ENCODE measurements around the gene NECTIN1.

The NECTIN1 gene

GRCh38 chr11:119727523-119728151 is 1.4 kb downstream of the NECTIN1 start:
- H3K36me3 ChIP-seq (ENCODE audit: control insufficient read depth, insufficient read depth, low read length, severe bottlenecking) = no peaks in the 10 kb centered on the region
- H3K27me3 ChIP-seq (replicated peaks; ENCODE audit: control insufficient read depth, insufficient read depth, low read length) = no peaks in the 10 kb centered on the region
- H3K4me3 ChIP-seq (ENCODE audit: low read length) = peak overlapping the region; percentile 89
- H3K9me3 ChIP-seq (ENCODE audit: control insufficient read depth, low read length) = no peaks in the 10 kb centered on the region
- peak overlapping the region; percentile 79 for H3K9ac ChIP-seq (ENCODE audit: low read length)
- H3K4me1 ChIP-seq (ENCODE audit: control insufficient read depth, insufficient read depth, low read length) = peaks cover 19% of the 10 kb centered on the region
- peak; percentile 39 for DNase-seq (ENCODE audit: low read depth)

- H3K9ac ChIP-seq (ENCODE audit: low read length) = peak overlapping the region; percentile 79
- H3K27me3 ChIP-seq (replicated peaks; ENCODE audit: control insufficient read depth, insufficient read depth, low read length) = no peaks in the 10 kb centered on the region
- peaks cover 19% of the 10 kb centered on the region for H3K4me1 ChIP-seq (ENCODE audit: control insufficient read depth, insufficient read depth, low read length)
- H3K4me3 ChIP-seq (ENCODE audit: low read length) = peak overlapping the region; percentile 89
- H3K36me3 ChIP-seq (ENCODE audit: control insufficient read depth, insufficient read depth, low read length, severe bottlenecking) = no peaks in the 10 kb centered on the region
- DNase-seq (ENCODE audit: low read depth) = no peak
- no peaks in the 10 kb centered on the region for H3K9me3 ChIP-seq (ENCODE audit: control insufficient read depth, low read length)
Observed at GRCh38 chr11:119726585-119727522, 2.1 kb downstream of the NECTIN1 start.

GRCh38 chr11:119726150-119726553 is 2.8 kb downstream of the NECTIN1 start:
- Histone ChIP-seq H3K4me1 (ENCODE audit: control insufficient read depth, insufficient read depth, low read length) (peaks cover 23% of the 10 kb centered on the region), H3K9ac (ENCODE audit: low read length) (no peak overlapping the region), H3K4me3 (ENCODE audit: low read length) (no peak overlapping the region), H3K27me3 (replicated peaks; ENCODE audit: control insufficient read depth, insufficient read depth, low read length) (no peaks in the 10 kb centered on the region), H3K36me3 (ENCODE audit: control insufficient read depth, insufficient read depth, low read length, severe bottlenecking) (no peaks in the 10 kb centered on the region), H3K9me3 (ENCODE audit: control insufficient read depth, low read length) (no peaks in the 10 kb centered on the region)
- DNase-seq (ENCODE audit: low read depth) = no peak

GRCh38 chr11:119724956-119725355 is 4.0 kb downstream of the NECTIN1 start:
- no peak overlapping the region for H3K4me3 ChIP-seq (ENCODE audit: low read length)
- DNase-seq (ENCODE audit: low read depth) = no peak
- H3K9ac ChIP-seq (ENCODE audit: low read length) = no peak overlapping the region
- no peaks in the 10 kb centered on the region for H3K27me3 ChIP-seq (replicated peaks; ENCODE audit: control insufficient read depth, insufficient read depth, low read length)
- H3K4me1 ChIP-seq (ENCODE audit: control insufficient read depth, insufficient read depth, low read length) = peaks cover 27% of the 10 kb centered on the region
- no peaks in the 10 kb centered on the region for H3K36me3 ChIP-seq (ENCODE audit: control insufficient read depth, insufficient read depth, low read length, severe bottlenecking)
- no peaks in the 10 kb centered on the region for H3K9me3 ChIP-seq (ENCODE audit: control insufficient read depth, low read length)

- Histone ChIP-seq H3K9ac (ENCODE audit: low read length) (no peak overlapping the region), H3K27me3 (replicated peaks; ENCODE audit: control insufficient read depth, insufficient read depth, low read length) (no peaks in the 10 kb centered on the region), H3K9me3 (ENCODE audit: control insufficient read depth, low read length) (no peaks in the 10 kb centered on the region), H3K4me3 (ENCODE audit: low read length) (no peak overlapping the region), H3K4me1 (ENCODE audit: control insufficient read depth, insufficient read depth, low read length) (peaks cover 27% of the 10 kb centered on the region), H3K36me3 (ENCODE audit: control insufficient read depth, insufficient read depth, low read length, severe bottlenecking) (no peaks in the 10 kb centered on the region)
- no peak for DNase-seq (ENCODE audit: low read depth)
Observed at GRCh38 chr11:119723952-119724325, 5.1 kb downstream of the NECTIN1 start.

GRCh38 chr11:119723243-119723951 is 5.6 kb downstream of the NECTIN1 start:
- H3K4me1 ChIP-seq (ENCODE audit: control insufficient read depth, insufficient read depth, low read length) = peaks cover 27% of the 10 kb centered on the region
- DNase-seq (ENCODE audit: low read depth) = no peak
- no peak overlapping the region for H3K4me3 ChIP-seq (ENCODE audit: low read length)
- H3K36me3 ChIP-seq (ENCODE audit: control insufficient read depth, insufficient read depth, low read length, severe bottlenecking) = no peaks in the 10 kb centered on the region
- H3K9ac ChIP-seq (ENCODE audit: low read length) = no peak overlapping the region
- H3K27me3 ChIP-seq (replicated peaks; ENCODE audit: control insufficient read depth, insufficient read depth, low read length) = no peaks in the 10 kb centered on the region
- no peaks in the 10 kb centered on the region for H3K9me3 ChIP-seq (ENCODE audit: control insufficient read depth, low read length)

GRCh38 chr11:119722281-119722794 is 6.7 kb downstream of the NECTIN1 start:
- no peak for DNase-seq (ENCODE audit: low read depth)
- Histone ChIP-seq H3K36me3 (ENCODE audit: control insufficient read depth, insufficient read depth, low read length, severe bottlenecking) (no peaks in the 10 kb centered on the region), H3K4me3 (ENCODE audit: low read length) (no peak overlapping the region), H3K9ac (ENCODE audit: low read length) (no peak overlapping the region), H3K4me1 (ENCODE audit: control insufficient read depth, insufficient read depth, low read length) (peaks cover 21% of the 10 kb centered on the region), H3K9me3 (ENCODE audit: control insufficient read depth, low read length) (no peaks in the 10 kb centered on the region), H3K27me3 (replicated peaks; ENCODE audit: control insufficient read depth, insufficient read depth, low read length) (no peaks in the 10 kb centered on the region)

GRCh38 chr11:119721129-119722120 is 7.6 kb downstream of the NECTIN1 start:
- Histone ChIP-seq H3K36me3 (ENCODE audit: control insufficient read depth, insufficient read depth, low read length, severe bottlenecking) (no peaks in the 10 kb centered on the region), H3K4me3 (ENCODE audit: low read length) (no peak overlapping the region), H3K27me3 (replicated peaks; ENCODE audit: control insufficient read depth, insufficient read depth, low read length) (no peaks in the 10 kb centered on the region), H3K9me3 (ENCODE audit: control insufficient read depth, low read length) (no peaks in the 10 kb centered on the region), H3K9ac (ENCODE audit: low read length) (no peak overlapping the region), H3K4me1 (ENCODE audit: control insufficient read depth, insufficient read depth, low read length) (peaks cover 12% of the 10 kb centered on the region)
- DNase-seq (ENCODE audit: low read depth) = peak; percentile 27

- Histone ChIP-seq H3K4me1 (ENCODE audit: control insufficient read depth, insufficient read depth, low read length) (peaks cover 12% of the 10 kb centered on the region), H3K36me3 (ENCODE audit: control insufficient read depth, insufficient read depth, low read length, severe bottlenecking) (no peaks in the 10 kb centered on the region), H3K9me3 (ENCODE audit: control insufficient read depth, low read length) (no peaks in the 10 kb centered on the region), H3K4me3 (ENCODE audit: low read length) (no peak overlapping the region), H3K27me3 (replicated peaks; ENCODE audit: control insufficient read depth, insufficient read depth, low read length) (no peaks in the 10 kb centered on the region), H3K9ac (ENCODE audit: low read length) (no peak overlapping the region)
- DNase-seq (ENCODE audit: low read depth) = no peak
Observed at GRCh38 chr11:119720311-119720913, 8.6 kb downstream of the NECTIN1 start.

All from adipocyte (in vitro differentiated cells).